Measurements from ENCODE around the gene ZNF287.

DNA sequence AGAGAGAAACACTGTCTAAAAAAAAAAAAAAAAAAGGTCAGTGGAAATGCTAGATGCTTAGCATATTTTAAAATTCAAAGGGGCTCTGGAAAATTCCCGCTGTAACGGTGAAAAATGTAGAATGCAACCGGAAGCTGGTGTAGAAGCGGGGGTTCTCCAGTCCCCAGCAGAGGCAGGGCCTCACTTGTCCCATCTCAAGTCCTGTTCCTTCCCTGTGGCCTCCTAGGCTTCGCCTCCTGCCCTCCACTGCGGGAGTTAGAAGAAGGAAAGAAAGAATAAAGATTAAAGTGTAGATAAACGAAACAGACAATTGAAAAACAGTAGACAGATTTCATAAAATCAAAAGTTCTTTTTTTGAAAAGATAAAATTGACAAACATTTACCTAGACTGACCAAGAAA is 14.8 kb upstream of the ZNF287 start:
- TF ChIP-seq, protein P1, sequence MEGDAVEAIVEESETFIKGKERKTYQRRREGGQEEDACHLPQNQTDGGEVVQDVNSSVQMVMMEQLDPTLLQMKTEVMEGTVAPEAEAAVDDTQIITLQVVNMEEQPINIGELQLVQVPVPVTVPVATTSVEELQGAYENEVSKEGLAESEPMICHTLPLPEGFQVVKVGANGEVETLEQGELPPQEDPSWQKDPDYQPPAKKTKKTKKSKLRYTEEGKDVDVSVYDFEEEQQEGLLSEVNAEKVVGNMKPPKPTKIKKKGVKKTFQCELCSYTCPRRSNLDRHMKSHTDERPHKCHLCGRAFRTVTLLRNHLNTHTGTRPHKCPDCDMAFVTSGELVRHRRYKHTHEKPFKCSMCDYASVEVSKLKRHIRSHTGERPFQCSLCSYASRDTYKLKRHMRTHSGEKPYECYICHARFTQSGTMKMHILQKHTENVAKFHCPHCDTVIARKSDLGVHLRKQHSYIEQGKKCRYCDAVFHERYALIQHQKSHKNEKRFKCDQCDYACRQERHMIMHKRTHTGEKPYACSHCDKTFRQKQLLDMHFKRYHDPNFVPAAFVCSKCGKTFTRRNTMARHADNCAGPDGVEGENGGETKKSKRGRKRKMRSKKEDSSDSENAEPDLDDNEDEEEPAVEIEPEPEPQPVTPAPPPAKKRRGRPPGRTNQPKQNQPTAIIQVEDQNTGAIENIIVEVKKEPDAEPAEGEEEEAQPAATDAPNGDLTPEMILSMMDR (IDR thresholded peaks at IDR 0.05; ENCODE audit: insufficient read depth, low read length, poor library complexity, severe bottlenecking): no peak
- no peak for TF ChIP-seq EZH2phosphoT487 (conservative IDR thresholded peaks at IDR 0.05; ENCODE audit: low read length)

All from SU-DHL-6 (cell line).